B cell (primary cell): ENCODE data around the gene PTGER4. TPM values are rescaled to one million over a fixed set of nuclear protein-coding genes. Genes with fewer than 3 reads are reported as not detected.

ENCODE experiments used
- ATAC-seq: fragments of 200-7000 bp; cut with Tn5 transposase; one replicate; pipeline ENCODE4 v1.10.0; 2021; ENCODE audit warnings: low read depth, mild to moderate bottlenecking, moderate number of reproducible peaks, moderate library complexity
- CTCF ChIA-PET: fragments of 350-600 bp; sonication (Branson Sonifier 250); formaldehyde crosslinking; loops from one replicate; lab custom pipeline; 2021; ENCODE audit warnings: antibody characterized with exemption, inconsistent platforms; lab: Charles Lee
- POLR2A ChIA-PET: fragments of 350-600 bp; sonication (Branson Sonifier 250); formaldehyde crosslinking; loops from one replicate; lab custom pipeline; 2021; ENCODE audit warnings: antibody characterized with exemption; lab: Charles Lee
- DNase-seq: peaks from one replicate; pipeline ENCODE4 v3.0.0; 2013
- H2AFZ ChIP-seq: 2 replicates; pipeline ENCODE4 v1.6.1; 2012; ENCODE audit warnings: mild to moderate bottlenecking, low read depth, low read length; ENCODE audit not compliant: insufficient read depth, poor library complexity, severe bottlenecking
- H3K27ac ChIP-seq, 2 donors: 1 replicate in 1 of 2; 2 replicates in 1 of 2; pipeline ENCODE4 v1.5.1; 2012 to 2013; ENCODE audit warnings: low read length in 2 of 2, mild to moderate bottlenecking in 2 of 2, moderate library complexity in 1 of 2
- H3K27me3 ChIP-seq, 4 experiments: fragments of 200-600 bp in 1 of 4; sonication (generic) in 1 of 4; replicated peaks in 1 of 4; 1 replicate in 2 of 4; 2 replicates in 2 of 4; pipeline versions ENCODE4 v1.6.1 to v1.7.0; 2013 to 2016; ENCODE audit warnings: low read length in 3 of 4, mild to moderate bottlenecking in 2 of 4, mixed read lengths in 1 of 4, moderate library complexity in 1 of 4; ENCODE audit not compliant: insufficient read depth in 4 of 4, control insufficient read depth in 3 of 4; ENCODE audit errors: control extremely low read depth in 1 of 4
- H3K36me3 ChIP-seq, 2 experiments: replicated peaks in 1 of 2; 1 replicate in 1 of 2; 2 replicates in 1 of 2; pipeline versions ENCODE4 v1.6.1 to v1.7.1; 2013; ENCODE audit warnings: low read length in 1 of 2; ENCODE audit not compliant: insufficient read depth in 2 of 2, control insufficient read depth in 1 of 2; ENCODE audit errors: control extremely low read depth in 1 of 2, extremely low read depth in 1 of 2
- H3K4me1 ChIP-seq, 2 donors: fragments of 200-600 bp in 1 of 2; sonication (generic) in 1 of 2; 1 replicate in 1 of 2; 2 replicates in 1 of 2; pipeline versions ENCODE4 v1.5.1 to v1.6.1; 2013 to 2017; ENCODE audit warnings: low read length in 2 of 2; ENCODE audit not compliant: control insufficient read depth in 2 of 2, insufficient read depth in 2 of 2
- H3K4me2 ChIP-seq: replicated peaks from 2 replicates; pipeline ENCODE3; 2012; ENCODE audit warnings: mild to moderate bottlenecking, low read depth, low read length; ENCODE audit not compliant: poor library complexity, severe bottlenecking
- H3K4me3 ChIP-seq, 5 experiments: fragments of 200-600 bp in 1 of 5; sonication (generic) in 1 of 5; 1 replicate in 3 of 5; 2 replicates in 2 of 5; pipeline versions ENCODE4 v1.5.1 to v1.7.0; 2011 to 2016; ENCODE audit warnings: low read length in 4 of 5, mild to moderate bottlenecking in 4 of 5, low read depth in 2 of 5, control low read depth in 1 of 5, moderate library complexity in 1 of 5; ENCODE audit not compliant: insufficient read depth in 1 of 5; ENCODE audit errors: control extremely low read depth in 1 of 5, extremely low read depth in 1 of 5
- H3K79me2 ChIP-seq: fragments of 200-600 bp; sonication (generic); one replicate; pipeline ENCODE4 v1.6.0; 2016; ENCODE audit warnings: low read length; ENCODE audit not compliant: control insufficient read depth, insufficient read depth
- H3K9ac ChIP-seq: fragments of 200-600 bp; sonication (generic); 2 replicates; pipeline ENCODE4 v1.6.1; 2017; ENCODE audit warnings: mild to moderate bottlenecking, low read length, moderate library complexity
- H3K9me3 ChIP-seq, 3 donors: one replicate each; pipeline versions ENCODE4 v1.6.1 to v1.7.1; 2013; ENCODE audit warnings: low read length in 2 of 3; ENCODE audit not compliant: control insufficient read depth in 2 of 3, insufficient read depth in 1 of 3; ENCODE audit errors: control extremely low read depth in 1 of 3
- H4K20me1 ChIP-seq: 2 replicates; pipeline ENCODE4 v1.6.0; 2012; ENCODE audit warnings: mild to moderate bottlenecking, low read length; ENCODE audit not compliant: insufficient read depth, control insufficient read depth, poor library complexity, severe bottlenecking
- H3K27ac Mint-ChIP-seq: one replicate; pipeline ENCODE4 v1.8.0; 2021; ENCODE audit warnings: mixed read lengths
- H3K27me3 Mint-ChIP-seq: one replicate; pipeline ENCODE4 v1.8.0; 2021; ENCODE audit warnings: mixed read lengths
- H3K4me1 Mint-ChIP-seq: one replicate; pipeline ENCODE4 v1.8.0; 2021; ENCODE audit warnings: mixed read lengths
- H3K4me3 Mint-ChIP-seq: one replicate; pipeline ENCODE4 v1.8.0; 2021; ENCODE audit warnings: mixed read lengths
- H3K9me3 Mint-ChIP-seq: one replicate; pipeline ENCODE4 v1.8.0; 2022; ENCODE audit warnings: mixed read lengths; ENCODE audit not compliant: insufficient read depth
- CTCF ChIP-seq: fragments of 200-600 bp; IDR thresholded peaks from one replicate; pipeline ENCODE4 v1.8.0; 2022; ENCODE audit warnings: antibody characterized with exemption, mild to moderate bottlenecking
- EZH2 ChIP-seq: IDR thresholded peaks from 2 replicates; pipeline ENCODE4 v1.6.1; 2012; ENCODE audit warnings: borderline replicate concordance, low read depth, mild to moderate bottlenecking, moderate library complexity, low read length; ENCODE audit not compliant: insufficient read depth, poor library complexity, severe bottlenecking
- WGBS: methylation state at CpG from one replicate; pipeline ENCODE4 v1.1.5; 2013; ENCODE audit warnings: missing lambda C conversion rate; ENCODE audit not compliant: insufficient coverage; 5-methylcytosine and 5-hydroxymethylcytosine counted together
- intact Hi-C: fragments of 100-400 bp; cut with micrococcal nuclease; formaldehyde crosslinking; loops from one replicate; pipeline ENCODE4 v1.10.0; 2022
- polyA plus RNA-seq: library from polyadenylated mRNA; depleted of rRNA; stranded (reverse); fragments of >200 nt; gene quantifications from 2 replicates; pipeline ENCODE4 v1.2.3, GENCODE V29; 2012
- total RNA-seq, 2 donors: library from RNA; stranded (reverse); fragments of 120-200 nt in 1 of 2; gene quantifications; 1 replicate in 1 of 2; 2 replicates in 1 of 2; pipeline versions ENCODE4 v1.2.3 to v1.2.4, GENCODE V29; 2013 to 2022

PTGER4 gene
- total and polyA plus RNA-seq, 2 donors (not counting 1 experiment from before 2014, with no cell fraction given): 26.3 to 76.7 TPM

GRCh38 chr5:40649463-40650030, 30.2 kb upstream of the PTGER4 start:
- CTCF ChIA-PET: no interaction called here
- Histone ChIP-seq H3K79me2 (no peaks in the 10 kb centered on the region), H4K20me1 (no peaks in the 10 kb centered on the region), H3K4me1 (peaks cover 27 to 30% of the 10 kb centered on the region in 2 donors), H3K4me3 (no peak overlapping the region), H2AFZ (peak overlapping the region; percentile 75), H3K27me3 (no peaks in the 10 kb centered on the region), H3K4me2 (peak overlapping the region; percentile 34), H3K36me3 (no peaks in the 10 kb centered on the region), H3K9me3 (peaks cover 0 to 1% (median 0%) of the 10 kb centered on the region in 3 donors), H3K27ac (no peak overlapping the region), H3K9ac (no peak overlapping the region)
- Mint-ChIP-seq H3K4me3 (no peak overlapping the region), H3K27me3 (no peaks in the 10 kb centered on the region), H3K4me1 (peaks cover 35% of the 10 kb centered on the region), H3K9me3 (no peaks in the 10 kb centered on the region), H3K27ac (peak overlapping the region; percentile 11)
- ATAC-seq (peak; percentile 39), DNase-seq (peak; percentile 44)
- TF ChIP-seq CTCF (no peak), EZH2 (no peak)
- POLR2A ChIA-PET: interaction anchor here (0.7 kb wide), 1 partner anchor 32 kb away, joined by 3 read pairs; no protein-coding TSS in a partner anchor
- WGBS: no CpG with 5 or more reads among the region's 4 CpGs
- intact Hi-C loops: loop anchor here (2.0 kb wide), 1 partner anchor 31 kb away; no protein-coding TSS in a partner anchor

- ChIA-PET CTCF (no interaction called here), POLR2A (no interaction called here)
- Histone ChIP-seq H4K20me1 (no peaks in the 10 kb centered on the region), H3K4me1 (peaks cover 27 to 30% of the 10 kb centered on the region in 2 donors), H2AFZ (no peak overlapping the region), H3K4me3 (no peak overlapping the region), H3K9me3 (peaks cover 0 to 1% (median 0%) of the 10 kb centered on the region in 3 donors), H3K27ac (no peak overlapping the region), H3K27me3 (no peaks in the 10 kb centered on the region), H3K9ac (no peak overlapping the region), H3K4me2 (no peak overlapping the region), H3K79me2 (no peaks in the 10 kb centered on the region), H3K36me3 (no peaks in the 10 kb centered on the region)
- ATAC-seq (no peak), DNase-seq (no peak)
- intact Hi-C loops: no loop called here
- Mint-ChIP-seq H3K27me3 (no peaks in the 10 kb centered on the region), H3K9me3 (no peaks in the 10 kb centered on the region), H3K4me3 (no peak overlapping the region), H3K4me1 (peaks cover 40% of the 10 kb centered on the region), H3K27ac (no peak overlapping the region)
- WGBS: 100% methylated on average over 1 of the region's 3 CpGs
- no peak for TF ChIP-seq CTCF
- TF ChIP-seq EZH2: no peak
These were observed 28.5 kb upstream of the PTGER4 start for GRCh38 chr5:40651201-40651600.
